ENCODE measurements around the gene WSCD1.

- TF ChIP-seq POLR2A (IDR thresholded peaks at IDR 0.05; ENCODE audit: low read depth) (no peak), CTCF (IDR thresholded peaks at IDR 0.05) (no peak), EP300 (IDR thresholded peaks at IDR 0.05) (no peak)
Measured at GRCh38 chr17:6100146-6100545, 30.0 kb downstream of the WSCD1 start.
